GM12878 (cell line): ENCODE measurements around the gene CUL4A. TPM values are rescaled to one million over a fixed set of nuclear protein-coding genes. Genes with fewer than 3 reads are reported as not detected.

Experiments used
- ATAC-seq: fragments of 200-7000 bp; cut with Tn5 transposase; 3 replicates; pipeline ENCODE4 v1.9.1; 2020; ENCODE audit warnings: mild to moderate bottlenecking, moderate library complexity
- BruUV-seq: library from RNA; stranded (reverse); fragments of 400-500 nt; replicated peaks from 2 replicates; lab custom pipeline; 2021; lab: Mats Ljungman, UMichigan
- CTCF ChIA-PET: fragments of 300-600 bp; sonication (Branson Sonifier 250); formaldehyde crosslinking; extraction: SDS; loops from one replicate; lab custom pipeline; 2021; ENCODE audit warnings: inconsistent platforms; lab: Yijun Ruan, JAX
- POLR2A ChIA-PET: fragments of 350-600 bp; formaldehyde crosslinking; extraction: SDS; loops from one replicate; lab custom pipeline; 2021; ENCODE audit warnings: inconsistent platforms; lab: Charles Lee
- RAD21 ChIA-PET: fragments of 300-600 bp; sonication (Branson Sonifier 250); formaldehyde crosslinking; loops from one replicate; lab custom pipeline; 2023; ENCODE audit warnings: antibody characterized with exemption; ENCODE audit not compliant: unreplicated experiment; lab: Charles Lee
- SMC1A ChIA-PET: fragments of 300-600 bp; sonication (Branson Sonifier 250); formaldehyde crosslinking; loops from one replicate; lab custom pipeline; 2023; ENCODE audit not compliant: unreplicated experiment, uncharacterized antibody; lab: Charles Lee
- DNase-seq: peaks from one replicate; pipeline ENCODE4 v3.0.0-alpha.2; 2011; ENCODE audit warnings: low read depth, low spot score
- FAIRE-seq: peaks from 3 replicates; lab custom pipeline; 2011; peaks lifted over from hg19 to GRCh38; lab: Jason Lieb, UNC
- H2AFZ ChIP-seq: 2 replicates; pipeline ENCODE4 v1.6.0; 2011; ENCODE audit warnings: low read depth, low read length, control low read depth; ENCODE audit not compliant: control insufficient read depth
- H3K27ac ChIP-seq: 2 replicates; pipeline ENCODE4 v1.5.1; 2011; ENCODE audit warnings: control low read depth; ENCODE audit not compliant: control insufficient read depth, insufficient read depth
- H3K27me3 ChIP-seq, 2 experiments: replicated peaks in 1 of 2; 2 replicates each; pipeline versions ENCODE4 v1.6.0 to v1.6.1; 2011; ENCODE audit warnings: low read length in 1 of 2; ENCODE audit not compliant: control insufficient read depth in 2 of 2, insufficient read depth in 2 of 2
- H3K36me3 ChIP-seq, 2 experiments: 2 replicates each; pipeline ENCODE4 v1.5.1; 2011; ENCODE audit warnings: low read length in 1 of 2; ENCODE audit not compliant: control insufficient read depth in 2 of 2, insufficient read depth in 2 of 2
- H3K4me1 ChIP-seq: 2 replicates; pipeline ENCODE4 v1.6.1; 2011; ENCODE audit warnings: mild to moderate bottlenecking, low read length, moderate library complexity, mixed read lengths; ENCODE audit not compliant: control insufficient read depth, insufficient read depth
- H3K4me2 ChIP-seq: 2 replicates; pipeline ENCODE4 v1.6.0; 2011; ENCODE audit warnings: control low read depth; ENCODE audit not compliant: control insufficient read depth, insufficient read depth
- H3K4me3 ChIP-seq: fragments of 200-600 bp; sonication (generic); 2 replicates; pipeline ENCODE4 v1.5.1; 2016
- H3K79me2 ChIP-seq: 2 replicates; pipeline ENCODE4 v1.6.0; 2011; ENCODE audit warnings: low read length; ENCODE audit not compliant: control insufficient read depth, insufficient read depth
- H3K9ac ChIP-seq: 2 replicates; pipeline ENCODE4 v1.8.0; 2011; ENCODE audit warnings: low read length, control low read depth, mixed read lengths; ENCODE audit not compliant: control insufficient read depth, insufficient read depth
- H3K9me3 ChIP-seq: replicated peaks from 3 replicates; pipeline ENCODE4 v1.5.1; 2011; ENCODE audit warnings: mild to moderate bottlenecking, low read length; ENCODE audit not compliant: control insufficient read depth, insufficient read depth
- H4K20me1 ChIP-seq: 2 replicates; pipeline ENCODE4 v1.6.0; 2011; ENCODE audit not compliant: control insufficient read depth, insufficient read depth
- CHD2 ChIP-seq: IDR thresholded peaks from 2 replicates; pipeline ENCODE4 v1.6.1; 2011; ENCODE audit warnings: low read depth, low read length, improper control_type of control experiment, borderline replicate concordance
- WGBS: methylation state at CpG from one replicate; pipeline ENCODE4 v1.1.6; 2016; ENCODE audit warnings: low lambda C conversion rate; ENCODE audit not compliant: insufficient replicate concordance, insufficient coverage; ENCODE audit errors: missing lambda C conversion rate; 5-methylcytosine and 5-hydroxymethylcytosine counted together
- in situ Hi-C: fragments of 300-500 bp; cut with MboI; formaldehyde crosslinking; loops from 9 replicates; pipeline ENCODE4 v1.14.3; 2018; ENCODE audit warnings: mixed read lengths
- intact Hi-C: fragments of 100-400 bp; cut with micrococcal nuclease; formaldehyde crosslinking; loops from one replicate; pipeline ENCODE4 v1.14.2; 2022; ENCODE audit not compliant: unreplicated experiment
- polyA plus RNA-seq, 11 experiments: library from polyadenylated mRNA; depleted of rRNA in 4 of 11; unstranded in 6 of 11; stranded (reverse) in 5 of 11; fragments of >200 nt; fragmentation: Nextera tagmentation in 4 of 11; fragmentation: Illumina TruSeq in 1 of 11; extraction: Ambion mirVana in 4 of 11; extraction: Trizol in 1 of 11; gene quantifications; 1 replicate in 1 of 11; 2 replicates in 10 of 11; pipeline versions ENCODE4 v1.2.1 to v1.2.3, GENCODE V29; 2011 to 2016; ENCODE audit warnings: inconsistent platforms in 2 of 11, missing spikeins in 2 of 11, low read depth in 1 of 11
- total RNA-seq, 4 experiments: library from RNA; depleted of rRNA in 3 of 4; stranded (reverse); fragments of >200 nt in 3 of 4; fragmentation: Illumina TruSeq in 1 of 4; extraction: Trizol in 1 of 4; gene quantifications; 2 replicates each; pipeline versions ENCODE4 v1.2.1 to v1.2.3, GENCODE V29; 2013 to 2021
- TF ChIP-seq, protein P1 (sequence below): IDR thresholded peaks from 2 replicates; pipeline ENCODE4 v1.6.1; 2011; ENCODE audit warnings: borderline replicate concordance, low read depth, mild to moderate bottlenecking, moderate library complexity, mixed read lengths, low read length; ENCODE audit not compliant: insufficient read depth; ENCODE audit errors: extremely low read length
- TF ChIP-seq, protein P2 (sequence below): IDR thresholded peaks from 2 replicates; pipeline ENCODE4 v1.6.1; 2011; ENCODE audit warnings: mild to moderate bottlenecking, low read depth, low read length, moderate library complexity; ENCODE audit not compliant: insufficient replicate concordance
- TF ChIP-seq, protein P3 (sequence below): fragments of 150-350 bp; IDR thresholded peaks from 2 replicates; pipeline ENCODE4 v1.6.1; 2014; ENCODE audit warnings: mild to moderate bottlenecking, low read depth, low read length

Gene CUL4A
- total and polyA plus RNA-seq, 10 of the 15 experiments (the other 5 are each of a cell fraction or from before 2014, with no cell fraction given), result 19.7 to 74.3 (median 55.6) TPM

DNA sequence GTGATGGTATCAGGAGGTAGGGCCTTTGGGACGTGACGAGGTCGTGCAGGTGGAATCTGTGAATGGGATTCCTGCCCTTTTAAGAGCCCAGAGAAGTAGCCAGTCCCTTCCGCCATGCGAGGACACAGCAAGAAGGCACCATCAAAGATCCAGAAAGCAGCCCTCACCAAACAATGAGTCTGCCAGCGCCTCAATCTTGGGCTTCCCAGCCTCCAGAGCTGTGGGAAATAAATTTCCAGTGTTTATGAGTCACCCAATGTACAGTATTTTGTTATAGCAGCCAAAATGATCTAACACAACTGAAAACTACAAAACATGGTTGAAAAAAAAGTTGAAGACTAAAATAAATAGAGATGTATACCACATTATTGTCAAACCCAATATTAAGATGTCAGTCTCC, 70.7 kb downstream of the CUL4A start:
- FAIRE-seq (no peak), DNase-seq (no peak), ATAC-seq (no peak)
- H2AFZ ChIP-seq, result no peak overlapping the region
- BruUV-seq, result no TSS peak
- H3K27ac ChIP-seq, result no peak overlapping the region
- in situ Hi-C loops (no loop called here), intact Hi-C loops (no loop called here)
- H3K4me3 ChIP-seq, result no peak overlapping the region
- H3K9me3 ChIP-seq, result no peaks in the 10 kb centered on the region; the same call in 2 of the 3 replicates
- SMC1A ChIA-PET, result no interaction called here
- no peak overlapping the region for H3K9ac ChIP-seq
- no peak overlapping the region for H3K4me2 ChIP-seq
- no peaks in the 10 kb centered on the region for H4K20me1 ChIP-seq
- no peaks in the 10 kb centered on the region for H3K36me3 ChIP-seq
- TF ChIP-seq, protein P1, sequence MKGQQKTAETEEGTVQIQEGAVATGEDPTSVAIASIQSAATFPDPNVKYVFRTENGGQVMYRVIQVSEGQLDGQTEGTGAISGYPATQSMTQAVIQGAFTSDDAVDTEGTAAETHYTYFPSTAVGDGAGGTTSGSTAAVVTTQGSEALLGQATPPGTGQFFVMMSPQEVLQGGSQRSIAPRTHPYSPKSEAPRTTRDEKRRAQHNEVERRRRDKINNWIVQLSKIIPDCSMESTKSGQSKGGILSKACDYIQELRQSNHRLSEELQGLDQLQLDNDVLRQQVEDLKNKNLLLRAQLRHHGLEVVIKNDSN, result no peak
- TF ChIP-seq CHD2, result no peak
- TF ChIP-seq, protein P2, sequence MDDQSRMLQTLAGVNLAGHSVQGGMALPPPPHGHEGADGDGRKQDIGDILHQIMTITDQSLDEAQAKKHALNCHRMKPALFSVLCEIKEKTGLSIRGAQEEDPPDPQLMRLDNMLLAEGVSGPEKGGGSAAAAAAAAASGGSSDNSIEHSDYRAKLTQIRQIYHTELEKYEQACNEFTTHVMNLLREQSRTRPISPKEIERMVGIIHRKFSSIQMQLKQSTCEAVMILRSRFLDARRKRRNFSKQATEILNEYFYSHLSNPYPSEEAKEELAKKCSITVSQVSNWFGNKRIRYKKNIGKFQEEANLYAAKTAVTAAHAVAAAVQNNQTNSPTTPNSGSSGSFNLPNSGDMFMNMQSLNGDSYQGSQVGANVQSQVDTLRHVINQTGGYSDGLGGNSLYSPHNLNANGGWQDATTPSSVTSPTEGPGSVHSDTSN, result no peak
- TF ChIP-seq, protein P3, sequence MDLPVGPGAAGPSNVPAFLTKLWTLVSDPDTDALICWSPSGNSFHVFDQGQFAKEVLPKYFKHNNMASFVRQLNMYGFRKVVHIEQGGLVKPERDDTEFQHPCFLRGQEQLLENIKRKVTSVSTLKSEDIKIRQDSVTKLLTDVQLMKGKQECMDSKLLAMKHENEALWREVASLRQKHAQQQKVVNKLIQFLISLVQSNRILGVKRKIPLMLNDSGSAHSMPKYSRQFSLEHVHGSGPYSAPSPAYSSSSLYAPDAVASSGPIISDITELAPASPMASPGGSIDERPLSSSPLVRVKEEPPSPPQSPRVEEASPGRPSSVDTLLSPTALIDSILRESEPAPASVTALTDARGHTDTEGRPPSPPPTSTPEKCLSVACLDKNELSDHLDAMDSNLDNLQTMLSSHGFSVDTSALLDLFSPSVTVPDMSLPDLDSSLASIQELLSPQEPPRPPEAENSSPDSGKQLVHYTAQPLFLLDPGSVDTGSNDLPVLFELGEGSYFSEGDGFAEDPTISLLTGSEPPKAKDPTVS, result no peak
- WGBS, result 80% methylated on average over 6 of the region's 6 CpGs
- RAD21 ChIA-PET, result no interaction called here
- CTCF ChIA-PET, result interaction anchor here (1.1 kb wide), 1 partner anchor 9 kb away, joined by 3 read pairs; no protein-coding TSS in a partner anchor
- POLR2A ChIA-PET, result no interaction called here
- no peaks in the 10 kb centered on the region for H3K79me2 ChIP-seq
- no peaks in the 10 kb centered on the region for H3K27me3 ChIP-seq
- peaks cover 5% of the 10 kb centered on the region for H3K4me1 ChIP-seq
